Measurements from ENCODE around the gene RASSF5. TPM values are rescaled to one million over a fixed set of nuclear protein-coding genes. Genes with fewer than 3 reads are reported as not detected.

The RASSF5 gene
- total RNA-seq, 1 experiment from 2014 or later = 12.4 TPM

- Histone ChIP-seq H4K20me1 (ENCODE audit: insufficient read depth) (no peaks in the 10 kb centered on the region), H3K4me1 (replicated peaks; ENCODE audit: insufficient read depth) (no peaks in the 10 kb centered on the region), H3F3A (ENCODE audit: insufficient read depth, low read depth) (no peaks in the 10 kb centered on the region), H3K36me3 (ENCODE audit: low read depth) (no peaks in the 10 kb centered on the region), H2AFZ (no peak overlapping the region), H3K27me3 (ENCODE audit: insufficient read depth, low read depth) (no peaks in the 10 kb centered on the region), H3K79me2 (ENCODE audit: low read depth) (no peaks in the 10 kb centered on the region), H3K4me2 (no peak overlapping the region), H3K27ac (no peak overlapping the region), H3K4me3 (no peak overlapping the region), H3K9me2 (ENCODE audit: insufficient read depth) (no peaks in the 10 kb centered on the region), H3K9me3 (ENCODE audit: insufficient read depth, low read depth) (no peaks in the 10 kb centered on the region)
- DNase-seq = peak in 1 of 2 experiments; percentile 40
- ChIA-PET POLR2A (ENCODE audit: unreplicated experiment) (interaction anchor here (0.6 kb wide), 2 partner anchors 31 to 35 kb away, joined by 3 to 9 read pairs; no protein-coding TSS in a partner anchor), CTCF (interaction anchor here (0.6 to 0.7 kb wide), 2 partner anchors 264 to 786 kb away, joined by 3 read pairs; partner anchors contain the start of gene CD55)
- no peak for TF ChIP-seq CTCF (conservative IDR thresholded peaks at IDR 0.05)
- no peak for TF ChIP-seq EZH2 (IDR thresholded peaks at IDR 0.05; ENCODE audit: low read depth)
- no TSS peak for BruUV-seq (replicated peaks)
- intact Hi-C loops (cut with micrococcal nuclease; ENCODE audit: unreplicated experiment) = no loop called here
These were observed 28.5 kb downstream of the RASSF5 start for GRCh38 chr1:206535853-206536188.

- no peaks in the 10 kb centered on the region for H3K9me3 ChIP-seq (ENCODE audit: insufficient read depth, low read depth)
- H3K36me3 ChIP-seq (ENCODE audit: low read depth) = no peaks in the 10 kb centered on the region
- H3K9me2 ChIP-seq (ENCODE audit: insufficient read depth) = no peaks in the 10 kb centered on the region
- no peaks in the 10 kb centered on the region for H3K79me2 ChIP-seq (ENCODE audit: low read depth)
- POLR2A ChIA-PET (ENCODE audit: unreplicated experiment) = interaction anchor here (0.6 to 0.8 kb wide), 2 partner anchors 14 to 126 kb away, joined by 3 to 5 read pairs; no protein-coding TSS in a partner anchor
- no peak overlapping the region for H3K4me2 ChIP-seq
- H3K4me3 ChIP-seq = no peak overlapping the region
- H3F3A ChIP-seq (ENCODE audit: insufficient read depth, low read depth) = no peaks in the 10 kb centered on the region
- H3K4me1 ChIP-seq (replicated peaks; ENCODE audit: insufficient read depth) = no peaks in the 10 kb centered on the region
- H4K20me1 ChIP-seq (ENCODE audit: insufficient read depth) = no peaks in the 10 kb centered on the region
- no peak for TF ChIP-seq CTCF (conservative IDR thresholded peaks at IDR 0.05)
- TF ChIP-seq EZH2 (IDR thresholded peaks at IDR 0.05; ENCODE audit: low read depth) = no peak
- H3K27ac ChIP-seq = no peak overlapping the region
- H2AFZ ChIP-seq = no peak overlapping the region
- H3K27me3 ChIP-seq (ENCODE audit: insufficient read depth, low read depth) = no peaks in the 10 kb centered on the region
- CTCF ChIA-PET = interaction anchor here (0.7 kb wide), 1 partner anchor 956 kb away, joined by 12 read pairs; no protein-coding TSS in a partner anchor
- intact Hi-C loops (cut with micrococcal nuclease; ENCODE audit: unreplicated experiment) = no loop called here
- no peak for DNase-seq
- no TSS peak for BruUV-seq (replicated peaks)
These were observed 29.8 kb downstream of the RASSF5 start for GRCh38 chr1:206537141-206537540.

GRCh38 chr1:206538086-206538770 is 30.9 kb downstream of the RASSF5 start:
- ChIA-PET CTCF (no interaction called here), POLR2A (ENCODE audit: unreplicated experiment) (no interaction called here)
- no TSS peak for BruUV-seq (replicated peaks)
- Histone ChIP-seq H3K4me3 (no peak overlapping the region), H2AFZ (no peak overlapping the region), H4K20me1 (ENCODE audit: insufficient read depth) (no peaks in the 10 kb centered on the region), H3K27ac (no peak overlapping the region), H3K79me2 (ENCODE audit: low read depth) (no peaks in the 10 kb centered on the region), H3K9me2 (ENCODE audit: insufficient read depth) (no peaks in the 10 kb centered on the region), H3K4me1 (replicated peaks; ENCODE audit: insufficient read depth) (no peaks in the 10 kb centered on the region), H3K4me2 (no peak overlapping the region), H3K36me3 (ENCODE audit: low read depth) (no peaks in the 10 kb centered on the region), H3K9me3 (ENCODE audit: insufficient read depth, low read depth) (no peaks in the 10 kb centered on the region), H3F3A (ENCODE audit: insufficient read depth, low read depth) (no peaks in the 10 kb centered on the region), H3K27me3 (ENCODE audit: insufficient read depth, low read depth) (no peaks in the 10 kb centered on the region)
- intact Hi-C loops (cut with micrococcal nuclease; ENCODE audit: unreplicated experiment) = no loop called here
- no peak for DNase-seq
- no peak for TF ChIP-seq EZH2 (IDR thresholded peaks at IDR 0.05; ENCODE audit: low read depth)
- TF ChIP-seq CTCF (conservative IDR thresholded peaks at IDR 0.05) = no peak

Measured in PC-9 (cell line).